GM21529 (cell line): Measurements from ENCODE around the gene RRAGA.
"Not testable (repeated sequence)": the region's sequence is repeated elsewhere in the genome, so short reads cannot be mapped to it uniquely, and the experiment has no call there.

Experiments used
- ATAC-seq: cut with Tn5 transposase; IDR thresholded peaks from one replicate; pipeline ENCODE4 v1.9.1; 2021; ENCODE audit not compliant: unreplicated experiment

The RRAGA gene

DNA sequence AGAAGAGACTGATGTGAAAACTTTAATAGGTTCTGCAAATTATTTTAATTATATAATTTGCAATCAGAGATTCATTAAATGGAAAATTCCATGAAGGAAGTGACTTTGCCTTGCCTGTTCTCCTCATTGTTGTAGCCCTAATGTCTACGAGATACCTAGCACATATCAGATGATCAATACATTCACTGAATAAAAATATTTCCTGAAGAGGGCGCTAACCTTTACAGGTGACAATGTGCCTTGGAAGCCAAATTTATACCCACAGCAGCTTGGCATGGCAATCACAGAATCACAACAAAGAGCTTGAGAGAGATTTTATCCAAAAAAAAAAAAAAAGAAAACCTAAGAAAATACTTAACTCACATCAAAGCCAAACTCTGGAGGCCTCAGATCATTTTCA lies 36.1 kb downstream of the RRAGA start:
- no peak for ATAC-seq

DNA sequence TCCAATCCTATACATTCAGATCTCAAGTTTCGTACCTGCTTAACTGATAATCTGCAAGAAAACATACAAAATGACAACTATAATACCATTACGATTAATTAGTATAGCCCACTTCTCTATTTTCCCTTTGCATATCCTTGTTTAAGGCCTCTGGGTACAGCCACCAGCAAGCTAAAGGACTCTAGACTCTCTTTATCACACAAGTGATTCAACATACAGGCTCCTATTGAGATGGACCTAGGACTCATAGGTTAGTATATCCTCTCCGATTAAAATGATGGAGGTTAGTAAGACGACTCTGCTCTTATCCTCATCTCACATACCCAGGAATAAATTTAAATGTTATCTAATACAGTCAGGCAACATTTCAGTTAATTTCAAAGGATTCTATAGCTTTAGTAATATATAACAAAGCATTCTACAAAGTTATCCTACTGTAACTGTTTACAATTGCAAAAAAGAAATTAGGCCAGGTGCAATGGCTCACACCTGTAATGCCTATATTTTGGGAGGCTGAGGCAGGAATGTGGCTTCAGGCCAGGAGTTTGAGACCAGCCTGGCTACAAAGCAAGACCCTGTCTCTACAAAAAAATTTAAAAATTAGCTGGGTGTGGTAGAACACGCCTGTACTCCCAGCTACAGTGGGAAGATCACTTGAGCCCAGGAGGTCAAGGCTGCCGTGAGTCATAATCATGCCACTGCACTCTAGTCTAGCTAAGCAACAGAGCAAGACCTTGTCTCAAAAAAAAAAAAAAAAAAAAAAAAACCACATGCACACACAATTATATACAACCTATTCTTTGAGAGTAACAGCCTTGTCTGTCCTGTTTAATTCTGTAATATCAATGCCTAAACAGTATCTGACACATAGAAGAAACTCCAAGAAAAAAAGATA lies 38.1 kb downstream of the RRAGA start:
- ATAC-seq, result no peak

DNA sequence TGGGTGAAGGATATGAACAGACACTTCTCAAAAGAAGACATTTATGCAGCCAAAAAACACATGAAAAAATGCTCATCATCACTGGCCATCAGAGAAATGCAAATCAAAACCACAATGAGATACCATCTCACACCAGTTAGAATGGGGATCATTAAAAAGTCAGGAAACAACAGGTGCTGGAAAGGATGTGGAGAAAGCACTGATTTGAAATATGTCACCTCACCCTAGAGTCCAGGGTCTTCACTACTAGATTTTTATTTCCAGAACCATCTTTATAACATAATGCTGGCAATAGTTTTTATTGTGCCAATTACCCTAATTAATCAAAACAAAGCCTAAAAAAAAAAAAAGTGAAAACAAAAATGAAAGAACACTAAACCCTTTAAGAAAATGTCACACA lies 48.2 kb downstream of the RRAGA start:
- ATAC-seq, result not testable (repeated sequence)
